GM12874 (cell line): Measurements from ENCODE around the gene NHSL2.

Experiments used
- CTCF ChIP-seq: IDR thresholded peaks from 2 replicates; pipeline ENCODE4 v1.5.1; 2011; ENCODE audit warnings: low read depth, mild to moderate bottlenecking, control low read depth, low read length, moderate library complexity; ENCODE audit not compliant: insufficient read depth

NHSL2 gene

GRCh38 chrX:72045552-72046277 lies 135.1 kb downstream of the NHSL2 start:
- no peak for TF ChIP-seq CTCF

- TF ChIP-seq CTCF = no peak
Measured at GRCh38 chrX:72046447-72046846, 135.8 kb downstream of the NHSL2 start.

- TF ChIP-seq CTCF = 0 out of 2 replicates have a peak, but pooled peaks have one; percentile 18
Measured at GRCh38 chrX:72048510-72049455, 138.1 kb downstream of the NHSL2 start.

GRCh38 chrX:72050011-72050410 lies 139.4 kb downstream of the NHSL2 start:
- no peak for TF ChIP-seq CTCF

- TF ChIP-seq CTCF = no peak
Measured at GRCh38 chrX:72051589-72051988, 140.9 kb downstream of the NHSL2 start.

- TF ChIP-seq CTCF = no peak
Measured at GRCh38 chrX:72052415-72053090, 141.9 kb downstream of the NHSL2 start.

- no peak for TF ChIP-seq CTCF
Measured at GRCh38 chrX:72053508-72053907, 142.9 kb downstream of the NHSL2 start.
